T-cell (primary cell): ENCODE data around the gene ZMYND8. TPM values are rescaled to one million over a fixed set of nuclear protein-coding genes. Genes with fewer than 3 reads are reported as not detected.

ENCODE experiments used
- ATAC-seq, 4 experiments: fragments of 200-7000 bp in 3 of 4; fragments of 150-1000 bp in 1 of 4; cut with Tn5 transposase; replicated peaks in 1 of 4; 1 replicate in 3 of 4; 2 replicates in 1 of 4; pipeline ENCODE4 v1.10.0; 2021; ENCODE audit warnings: moderate library complexity in 3 of 4, mild to moderate bottlenecking in 2 of 4, moderate number of reproducible peaks in 1 of 4
- CTCF ChIA-PET, 2 donors: fragments of 300-600 bp; sonication (Branson Sonifier 250); formaldehyde crosslinking; loops; one replicate each; lab custom pipeline; 2022; ENCODE audit warnings: antibody characterized with exemption in 2 of 2; lab: Charles Lee
- POLR2A ChIA-PET, 2 donors: fragments of 300-600 bp; sonication (Branson Sonifier 250); formaldehyde crosslinking; loops; one replicate each; lab custom pipeline; 2022; ENCODE audit warnings: antibody characterized with exemption in 2 of 2; lab: Charles Lee
- DNase-seq, 35 experiments: peaks; one replicate each; pipeline versions ENCODE4 v3.0.0 to v3.0.0-alpha.2; 2013 to 2023
- H3K27ac ChIP-seq: one replicate; pipeline ENCODE4 v1.5.1; 2013; ENCODE audit warnings: low read length
- H3K27me3 ChIP-seq, 2 experiments: replicated peaks in 1 of 2; 1 replicate in 1 of 2; 2 replicates in 1 of 2; pipeline versions ENCODE4 v1.6.1 to v1.7.0; 2013; ENCODE audit warnings: low read length in 1 of 2, mixed read lengths in 1 of 2; ENCODE audit not compliant: control insufficient read depth in 2 of 2, insufficient read depth in 2 of 2; ENCODE audit errors: extremely low read depth in 1 of 2
- H3K36me3 ChIP-seq, 2 donors: 1 replicate in 1 of 2; 2 replicates in 1 of 2; pipeline versions ENCODE4 v1.6.1 to v1.7.0; 2013; ENCODE audit warnings: low read length in 1 of 2; ENCODE audit not compliant: control insufficient read depth in 2 of 2, insufficient read depth in 1 of 2; ENCODE audit errors: extremely low read depth in 1 of 2
- H3K4me1 ChIP-seq, 2 experiments: 1 replicate in 1 of 2; 2 replicates in 1 of 2; pipeline versions ENCODE4 v1.6.1 to v1.7.0; 2013; ENCODE audit warnings: low read length in 2 of 2, mixed read lengths in 1 of 2; ENCODE audit not compliant: insufficient read depth in 2 of 2, control insufficient read depth in 1 of 2; ENCODE audit errors: extremely low read depth in 1 of 2
- H3K4me3 ChIP-seq, 2 donors: 1 replicate in 1 of 2; 2 replicates in 1 of 2; pipeline versions ENCODE4 v1.5.1 to v1.7.0; 2013; ENCODE audit warnings: mild to moderate bottlenecking in 2 of 2, low read length in 1 of 2, moderate library complexity in 1 of 2; ENCODE audit not compliant: control insufficient read depth in 1 of 2; ENCODE audit errors: extremely low read depth in 1 of 2
- H3K9me3 ChIP-seq: 2 replicates; pipeline ENCODE4 v1.7.0; 2013
- H3K27ac Mint-ChIP-seq, 2 donors: one replicate each; pipeline ENCODE4 v1.8.0; 2020 to 2021; ENCODE audit warnings: mild to moderate bottlenecking in 2 of 2, mixed read lengths in 2 of 2
- H3K27me3 Mint-ChIP-seq, 2 donors: one replicate each; pipeline ENCODE4 v1.8.0; 2021 to 2022; ENCODE audit warnings: mixed read lengths in 2 of 2
- H3K36me3 Mint-ChIP-seq: one replicate; pipeline ENCODE4 v1.8.0; 2021; ENCODE audit warnings: mixed read lengths
- H3K4me1 Mint-ChIP-seq, 3 donors: one replicate each; pipeline ENCODE4 v1.8.0; 2020 to 2022; ENCODE audit warnings: mixed read lengths in 3 of 3, mild to moderate bottlenecking in 1 of 3
- H3K4me3 Mint-ChIP-seq, 3 donors: one replicate each; pipeline ENCODE4 v1.8.0; 2020 to 2022; ENCODE audit warnings: mild to moderate bottlenecking in 3 of 3, mixed read lengths in 3 of 3, moderate library complexity in 3 of 3
- H3K9me3 Mint-ChIP-seq, 3 donors: one replicate each; pipeline ENCODE4 v1.8.0; 2020 to 2022; ENCODE audit warnings: mixed read lengths in 3 of 3
- WGBS: methylation state at CpG from one replicate; pipeline ENCODE4 v1.1.5; 2013; ENCODE audit warnings: missing lambda C conversion rate; ENCODE audit not compliant: insufficient coverage; 5-methylcytosine and 5-hydroxymethylcytosine counted together
- total RNA-seq, 35 experiments: library from RNA in 6 of 35; stranded (reverse) in 6 of 35; fragments of 120-200 nt in 1 of 35; gene quantifications; one replicate each; pipeline versions ENCODE4 v1.2.1 to v1.2.4 and lab custom pipeline; 2013 to 2026

The ZMYND8 gene
- total RNA-seq, 5 donors from 2014 or later (not counting 1 experiment from before 2014, with no cell fraction given) = 39.6 to 68.9 (median 43.6) TPM

DNA sequence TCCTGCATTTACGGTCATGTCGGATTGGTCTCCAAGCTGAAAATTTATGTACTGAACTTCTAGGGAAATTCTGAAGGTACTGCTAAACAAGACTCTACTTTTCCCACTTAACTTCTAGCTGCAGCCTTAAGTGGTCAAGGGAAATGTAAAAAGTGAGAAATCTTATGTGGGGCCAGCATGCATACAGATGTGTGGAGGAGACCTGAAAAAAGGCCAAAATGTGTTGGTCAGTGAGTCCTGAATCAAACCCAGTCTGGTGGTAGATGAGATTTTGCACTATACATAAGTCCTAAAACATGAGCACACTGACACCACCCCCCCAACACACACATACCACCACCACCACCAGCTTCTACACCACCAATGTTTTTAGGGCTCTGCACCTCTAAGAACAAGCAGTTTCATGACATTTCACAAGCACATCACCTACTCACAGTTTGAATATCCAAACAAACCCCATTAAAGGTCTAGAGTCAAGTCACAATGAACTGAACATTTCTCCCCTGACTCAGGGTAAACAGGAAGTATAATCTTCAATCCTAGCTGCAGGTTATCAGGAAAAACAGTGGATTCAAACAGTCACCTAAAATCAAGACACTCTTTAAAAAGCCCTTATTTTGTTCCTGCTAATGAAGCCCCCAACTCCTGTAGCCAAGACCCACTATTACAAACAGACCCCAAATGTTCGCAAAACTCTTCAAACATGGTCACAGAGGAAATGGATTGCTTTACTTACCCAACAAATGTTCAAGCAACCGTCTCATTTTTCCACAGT lies 1.6 kb downstream of the ZMYND8 start:
- Mint-ChIP-seq H3K27ac (peak overlapping the region in 1 of 2 donors; percentile 99), H3K9me3 (no peaks in the 10 kb centered on the region), H3K4me1 (peaks cover 37 to 61% (median 41%) of the 10 kb centered on the region in 3 donors), H3K4me3 (peak overlapping the region in 2 of 3 donors; percentile 87 to 88), H3K36me3 (peaks cover 11% of the 10 kb centered on the region), H3K27me3 (no peaks in the 10 kb centered on the region)
- peaks cover 0 to 9% of the 10 kb centered on the region in 2 donors for H3K36me3 ChIP-seq
- peaks cover 73 to 80% of the 10 kb centered on the region in 2 experiments for H3K4me1 ChIP-seq
- ChIA-PET CTCF (interaction anchor here in 1 of 2 donors (0.7 to 3.2 kb wide), 2 partner anchors 29 to 152 kb away, joined by 4 to 25 read pairs; no protein-coding TSS in a partner anchor), POLR2A (interaction anchor here (0.6 kb wide), 6 partner anchors 10 to 1865 kb away, joined by 3 to 11 read pairs (median 5); no protein-coding TSS in a partner anchor)
- no CpG with 5 or more reads among the region's 4 CpGs for WGBS
- H3K27me3 ChIP-seq = no peaks in the 10 kb centered on the region
- H3K4me3 ChIP-seq = peak overlapping the region; percentile 50 to 71
- peak in 3 of 35 experiments; percentile 18 to 29 (median 27) for DNase-seq
- H3K9me3 ChIP-seq = no peaks in the 10 kb centered on the region
- H3K27ac ChIP-seq = peak overlapping the region; percentile 92
- ATAC-seq = no peak

DNA sequence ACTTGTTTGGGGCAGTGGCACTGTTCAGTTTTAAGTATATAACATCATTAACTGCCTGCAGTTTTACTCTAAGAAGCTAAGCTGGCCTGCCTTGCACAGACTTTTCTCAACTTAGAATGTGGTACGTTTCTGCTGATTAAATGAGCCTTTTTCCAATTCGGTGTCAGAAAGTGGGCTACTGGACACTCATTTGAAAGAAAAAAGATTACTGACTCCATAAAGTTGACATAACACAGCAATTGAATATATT lies 2.1 kb downstream of the ZMYND8 start:
- ATAC-seq (no peak), DNase-seq (no peak)
- Histone ChIP-seq H3K27me3 (no peaks in the 10 kb centered on the region), H3K4me1 (peaks cover 76 to 79% of the 10 kb centered on the region in 2 experiments), H3K36me3 (peaks cover 0 to 11% of the 10 kb centered on the region in 2 donors), H3K9me3 (no peaks in the 10 kb centered on the region), H3K27ac (peak overlapping the region; percentile 92), H3K4me3 (peak overlapping the region; percentile 50 to 71)
- peaks cover 34 to 59% (median 35%) of the 10 kb centered on the region in 3 donors for H3K4me1 Mint-ChIP-seq
- CTCF ChIA-PET = interaction anchor here (0.7 to 3.2 kb wide), 3 partner anchors 29 to 152 kb away, joined by 4 to 25 read pairs (median 4); no protein-coding TSS in a partner anchor
- no peaks in the 10 kb centered on the region for H3K9me3 Mint-ChIP-seq
- 33% methylated on average over 2 of the region's 2 CpGs for WGBS
- H3K4me3 Mint-ChIP-seq = peak overlapping the region in 2 of 3 donors; percentile 87 to 88
- H3K27ac Mint-ChIP-seq = peak overlapping the region in 1 of 2 donors; percentile 99
- H3K27me3 Mint-ChIP-seq = no peaks in the 10 kb centered on the region
- peaks cover 11% of the 10 kb centered on the region for H3K36me3 Mint-ChIP-seq
- POLR2A ChIA-PET = interaction anchor here in 1 of 2 donors (0.6 kb wide), 1 partner anchor 10 kb away, joined by 3 read pairs; no protein-coding TSS in a partner anchor

DNA sequence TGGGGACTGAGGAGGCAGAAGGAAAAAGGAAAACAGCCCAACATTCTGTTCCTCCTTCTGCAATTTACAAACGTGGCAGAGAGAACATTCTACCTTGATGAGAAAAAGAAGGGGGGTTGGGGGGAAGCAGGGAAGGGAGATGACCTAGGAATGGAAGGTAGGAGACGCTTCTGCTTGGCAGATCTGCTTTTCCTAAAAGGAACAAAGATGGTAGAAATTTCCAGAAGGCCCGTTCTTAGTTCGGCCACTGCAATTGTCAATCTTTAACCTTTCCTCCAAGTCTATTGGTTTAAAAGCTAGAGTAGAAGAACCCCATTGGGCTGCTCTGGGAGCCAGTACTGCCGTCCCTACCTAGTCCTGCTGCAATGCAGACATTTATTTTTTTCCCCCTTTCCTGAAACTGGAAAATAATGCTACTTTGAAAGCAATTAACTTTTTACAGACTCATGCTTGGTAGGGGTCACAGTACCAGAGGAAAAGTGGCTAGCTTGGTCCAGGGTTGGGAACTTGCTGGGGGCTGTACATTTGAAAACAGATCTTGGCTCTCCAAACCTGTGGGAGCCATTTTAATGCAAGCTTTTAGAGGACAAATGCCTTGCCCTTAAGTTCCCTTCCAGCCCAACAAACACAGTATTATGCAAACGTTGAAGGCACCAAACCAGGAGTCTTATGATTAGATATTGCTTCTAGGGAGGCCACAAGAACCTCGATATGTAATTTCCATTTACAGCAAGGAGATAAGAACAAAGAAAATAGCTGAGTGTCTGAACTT lies 2.6 kb downstream of the ZMYND8 start:
- Mint-ChIP-seq H3K4me3 (peak overlapping the region in 2 of 3 donors; percentile 87 to 88), H3K4me1 (peaks cover 29 to 54% (median 30%) of the 10 kb centered on the region in 3 donors), H3K9me3 (no peaks in the 10 kb centered on the region), H3K36me3 (peaks cover 11% of the 10 kb centered on the region), H3K27ac (peak overlapping the region in 1 of 2 donors; percentile 99), H3K27me3 (no peaks in the 10 kb centered on the region)
- DNase-seq (no peak), ATAC-seq (no peak)
- Histone ChIP-seq H3K9me3 (no peaks in the 10 kb centered on the region), H3K27ac (peak overlapping the region; percentile 92), H3K4me1 (peaks cover 75 to 76% of the 10 kb centered on the region in 2 experiments), H3K27me3 (no peaks in the 10 kb centered on the region), H3K36me3 (peaks cover 0 to 16% of the 10 kb centered on the region in 2 donors), H3K4me3 (peak overlapping the region; percentile 50 to 71)
- 90% methylated on average over 2 of the region's 7 CpGs for WGBS
- ChIA-PET CTCF (interaction anchor here (0.7 to 3.2 kb wide), 3 partner anchors 30 to 151 kb away, joined by 4 to 25 read pairs (median 4); no protein-coding TSS in a partner anchor), POLR2A (interaction anchor here in 1 of 2 donors (0.6 kb wide), 1 partner anchor 9 kb away, joined by 3 read pairs; no protein-coding TSS in a partner anchor)

DNA sequence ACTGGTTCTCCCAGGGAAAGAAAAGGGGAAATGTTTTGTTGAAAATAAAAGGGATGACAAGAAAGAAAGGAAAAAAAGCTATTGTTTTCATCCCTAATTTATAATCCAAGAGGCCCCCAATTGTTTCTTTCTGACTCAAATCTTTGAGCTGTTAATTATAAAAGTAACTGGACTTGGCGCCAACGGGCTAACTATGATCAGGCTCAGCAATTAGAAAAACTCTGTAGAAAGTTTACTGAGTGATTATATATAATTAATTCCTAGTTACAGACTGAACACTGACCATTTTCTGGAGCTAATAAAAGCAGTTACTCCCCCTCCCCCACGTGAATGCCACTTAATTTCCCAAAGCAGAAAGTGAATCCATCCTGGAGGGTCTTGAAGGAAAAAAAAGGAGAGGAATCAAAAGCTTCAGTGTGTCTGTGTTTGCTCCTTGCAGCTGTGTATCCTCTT lies 3.2 kb downstream of the ZMYND8 start:
- ChIA-PET POLR2A (no interaction called here), CTCF (interaction anchor here in 1 of 2 donors (0.5 to 1.0 kb wide), 2 partner anchors 10 to 30 kb away, joined by 4 to 6 read pairs; no protein-coding TSS in a partner anchor)
- DNase-seq (no peak), ATAC-seq (no peak)
- H3K9me3 Mint-ChIP-seq = no peaks in the 10 kb centered on the region
- peak overlapping the region in 2 of 3 donors; percentile 34 to 87 for H3K4me3 Mint-ChIP-seq
- peaks cover 23 to 48% (median 25%) of the 10 kb centered on the region in 3 donors for H3K4me1 Mint-ChIP-seq
- H3K27me3 Mint-ChIP-seq = no peaks in the 10 kb centered on the region
- no peak overlapping the region for H3K4me3 ChIP-seq
- peaks cover 4 to 23% of the 10 kb centered on the region in 2 donors for H3K36me3 ChIP-seq
- peak overlapping the region in 1 of 2 donors; percentile 99 for H3K27ac Mint-ChIP-seq
- no CpG with 5 or more reads among the region's 3 CpGs for WGBS
- peaks cover 11% of the 10 kb centered on the region for H3K36me3 Mint-ChIP-seq
- H3K27ac ChIP-seq = no peak overlapping the region
- no peaks in the 10 kb centered on the region for H3K27me3 ChIP-seq
- H3K4me1 ChIP-seq = peaks cover 75 to 76% of the 10 kb centered on the region in 2 experiments
- H3K9me3 ChIP-seq = no peaks in the 10 kb centered on the region

DNA sequence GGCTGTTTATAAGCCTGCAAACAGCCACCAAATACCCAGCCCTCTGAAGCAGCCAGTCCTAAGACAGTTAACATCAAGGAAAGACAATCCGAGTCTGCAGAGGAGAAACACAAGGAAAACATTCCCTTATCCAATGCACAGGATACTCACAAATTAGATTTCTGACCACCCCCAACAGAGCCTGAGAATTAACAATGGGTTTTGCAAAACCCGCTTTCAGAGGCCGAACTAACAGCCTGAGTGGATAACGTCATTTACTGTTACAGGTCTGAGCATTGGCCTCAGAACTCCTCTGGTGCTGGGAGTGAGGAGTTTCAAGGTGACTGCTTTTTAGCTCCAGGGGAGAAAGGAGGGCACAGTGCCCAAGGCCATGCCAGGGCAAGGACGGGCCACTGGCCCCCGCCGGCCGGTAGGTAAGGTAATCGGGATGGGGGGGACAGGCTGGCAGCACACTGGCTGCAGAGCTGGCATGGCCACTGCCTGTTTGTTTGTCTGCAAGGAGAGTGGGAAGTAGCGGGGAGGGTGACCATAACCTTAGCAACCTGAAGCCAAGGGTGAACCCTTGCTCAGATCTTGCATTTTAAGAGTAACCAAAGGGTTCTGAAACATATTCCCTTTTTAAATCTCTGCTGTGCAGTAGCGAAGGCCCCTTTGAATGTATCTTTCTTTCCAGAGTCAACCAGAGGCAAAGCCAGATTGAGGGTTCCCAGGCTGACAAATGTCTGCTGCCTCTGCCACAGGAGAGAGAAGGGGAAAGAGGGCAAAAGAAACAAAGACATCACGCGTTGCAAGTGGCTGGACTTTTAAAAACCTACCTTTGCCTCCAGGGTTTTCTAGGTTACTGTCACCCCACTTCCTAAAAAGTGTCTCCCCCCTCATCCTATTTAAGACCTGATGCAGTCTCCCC lies 3.9 kb downstream of the ZMYND8 start:
- peak overlapping the region in 1 of 2 donors; percentile 17 for H3K4me3 ChIP-seq
- Mint-ChIP-seq H3K36me3 (peaks cover 14% of the 10 kb centered on the region), H3K4me1 (peaks cover 17 to 41% (median 18%) of the 10 kb centered on the region in 3 donors), H3K27ac (peak overlapping the region in 1 of 2 donors; percentile 12), H3K4me3 (peak overlapping the region in 2 of 3 donors; percentile 41 to 87), H3K27me3 (no peaks in the 10 kb centered on the region), H3K9me3 (no peaks in the 10 kb centered on the region)
- H3K4me1 ChIP-seq = peaks cover 71 to 74% of the 10 kb centered on the region in 2 experiments
- DNase-seq (no peak), ATAC-seq (no peak)
- WGBS = 78% methylated on average over 8 of the region's 13 CpGs
- no peaks in the 10 kb centered on the region for H3K27me3 ChIP-seq
- CTCF ChIA-PET = interaction anchor here (0.5 to 1.4 kb wide), 4 partner anchors 9 to 79 kb away, joined by 3 to 6 read pairs (median 4); no protein-coding TSS in a partner anchor
- POLR2A ChIA-PET = interaction anchor here in 1 of 2 donors (0.5 kb wide), 1 partner anchor 104 kb away, joined by 4 read pairs; no protein-coding TSS in a partner anchor
- peaks cover 4 to 29% of the 10 kb centered on the region in 2 donors for H3K36me3 ChIP-seq
- no peak overlapping the region for H3K27ac ChIP-seq
- no peaks in the 10 kb centered on the region for H3K9me3 ChIP-seq
